ENCODE measurements around the gene RFC1.

RFC1 gene

DNA sequence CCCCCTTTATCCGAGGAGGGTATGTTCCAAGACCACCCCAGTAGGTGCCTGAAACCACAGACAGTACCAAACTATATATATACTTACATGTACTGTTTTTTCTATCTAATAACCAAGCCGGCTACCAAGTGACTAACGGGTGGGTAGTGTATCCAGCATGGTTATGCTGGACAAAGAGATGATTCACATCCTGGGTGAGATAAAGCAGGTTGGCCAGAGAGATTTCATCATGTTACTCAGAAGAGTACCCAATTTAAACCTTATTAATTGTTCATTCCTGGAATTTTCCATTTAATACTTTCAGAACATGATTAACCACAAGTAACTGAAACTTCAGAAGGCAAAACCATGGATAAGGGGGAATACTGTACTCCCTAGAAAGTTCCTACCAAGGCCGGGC, 46.5 kb downstream of the RFC1 start:
- Histone ChIP-seq H3K27me3 (ENCODE audit: insufficient read depth, poor library complexity, severe bottlenecking) (no peaks in the 10 kb centered on the region), H3K4me3 (replicated peaks; ENCODE audit: insufficient read depth, low read length) (no peak overlapping the region), H3K27ac (replicated peaks) (no peak overlapping the region)
- DNase-seq (ENCODE audit: low read depth in 1 of 2, low spot score in 1 of 2): no peak
- TF ChIP-seq, protein P1, sequence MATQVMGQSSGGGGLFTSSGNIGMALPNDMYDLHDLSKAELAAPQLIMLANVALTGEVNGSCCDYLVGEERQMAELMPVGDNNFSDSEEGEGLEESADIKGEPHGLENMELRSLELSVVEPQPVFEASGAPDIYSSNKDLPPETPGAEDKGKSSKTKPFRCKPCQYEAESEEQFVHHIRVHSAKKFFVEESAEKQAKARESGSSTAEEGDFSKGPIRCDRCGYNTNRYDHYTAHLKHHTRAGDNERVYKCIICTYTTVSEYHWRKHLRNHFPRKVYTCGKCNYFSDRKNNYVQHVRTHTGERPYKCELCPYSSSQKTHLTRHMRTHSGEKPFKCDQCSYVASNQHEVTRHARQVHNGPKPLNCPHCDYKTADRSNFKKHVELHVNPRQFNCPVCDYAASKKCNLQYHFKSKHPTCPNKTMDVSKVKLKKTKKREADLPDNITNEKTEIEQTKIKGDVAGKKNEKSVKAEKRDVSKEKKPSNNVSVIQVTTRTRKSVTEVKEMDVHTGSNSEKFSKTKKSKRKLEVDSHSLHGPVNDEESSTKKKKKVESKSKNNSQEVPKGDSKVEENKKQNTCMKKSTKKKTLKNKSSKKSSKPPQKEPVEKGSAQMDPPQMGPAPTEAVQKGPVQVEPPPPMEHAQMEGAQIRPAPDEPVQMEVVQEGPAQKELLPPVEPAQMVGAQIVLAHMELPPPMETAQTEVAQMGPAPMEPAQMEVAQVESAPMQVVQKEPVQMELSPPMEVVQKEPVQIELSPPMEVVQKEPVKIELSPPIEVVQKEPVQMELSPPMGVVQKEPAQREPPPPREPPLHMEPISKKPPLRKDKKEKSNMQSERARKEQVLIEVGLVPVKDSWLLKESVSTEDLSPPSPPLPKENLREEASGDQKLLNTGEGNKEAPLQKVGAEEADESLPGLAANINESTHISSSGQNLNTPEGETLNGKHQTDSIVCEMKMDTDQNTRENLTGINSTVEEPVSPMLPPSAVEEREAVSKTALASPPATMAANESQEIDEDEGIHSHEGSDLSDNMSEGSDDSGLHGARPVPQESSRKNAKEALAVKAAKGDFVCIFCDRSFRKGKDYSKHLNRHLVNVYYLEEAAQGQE (IDR thresholded peaks at IDR 0.05; ENCODE audit: insufficient replicate concordance, low read depth): no peak
- TF ChIP-seq, protein P2, sequence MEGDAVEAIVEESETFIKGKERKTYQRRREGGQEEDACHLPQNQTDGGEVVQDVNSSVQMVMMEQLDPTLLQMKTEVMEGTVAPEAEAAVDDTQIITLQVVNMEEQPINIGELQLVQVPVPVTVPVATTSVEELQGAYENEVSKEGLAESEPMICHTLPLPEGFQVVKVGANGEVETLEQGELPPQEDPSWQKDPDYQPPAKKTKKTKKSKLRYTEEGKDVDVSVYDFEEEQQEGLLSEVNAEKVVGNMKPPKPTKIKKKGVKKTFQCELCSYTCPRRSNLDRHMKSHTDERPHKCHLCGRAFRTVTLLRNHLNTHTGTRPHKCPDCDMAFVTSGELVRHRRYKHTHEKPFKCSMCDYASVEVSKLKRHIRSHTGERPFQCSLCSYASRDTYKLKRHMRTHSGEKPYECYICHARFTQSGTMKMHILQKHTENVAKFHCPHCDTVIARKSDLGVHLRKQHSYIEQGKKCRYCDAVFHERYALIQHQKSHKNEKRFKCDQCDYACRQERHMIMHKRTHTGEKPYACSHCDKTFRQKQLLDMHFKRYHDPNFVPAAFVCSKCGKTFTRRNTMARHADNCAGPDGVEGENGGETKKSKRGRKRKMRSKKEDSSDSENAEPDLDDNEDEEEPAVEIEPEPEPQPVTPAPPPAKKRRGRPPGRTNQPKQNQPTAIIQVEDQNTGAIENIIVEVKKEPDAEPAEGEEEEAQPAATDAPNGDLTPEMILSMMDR (IDR thresholded peaks at IDR 0.05; ENCODE audit: insufficient read depth, low read length): no peak
- TF ChIP-seq GABPA (IDR thresholded peaks at IDR 0.05; ENCODE audit: low read depth) (no peak), SPI1 (IDR thresholded peaks at IDR 0.05; ENCODE audit: borderline replicate concordance, low read depth) (no peak)

DNA sequence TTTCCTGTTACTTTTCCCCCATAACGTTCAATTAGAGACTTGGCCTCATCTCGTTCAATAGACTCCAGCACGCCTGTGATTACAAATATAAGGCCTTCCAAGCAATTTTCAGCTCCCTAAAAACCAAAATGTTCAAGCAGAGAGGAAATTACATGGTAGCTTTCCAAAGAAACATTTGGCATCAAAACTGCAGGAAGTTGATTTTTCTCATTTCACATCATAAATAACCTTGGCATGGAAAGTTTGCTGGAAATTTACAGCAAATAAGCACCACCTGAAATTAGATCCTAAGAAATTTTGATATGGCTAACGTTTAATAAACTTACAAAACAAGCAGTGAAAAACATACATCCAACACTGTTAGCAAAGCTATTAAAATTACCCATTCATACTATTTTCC, 53.3 kb downstream of the RFC1 start:
- TF ChIP-seq, protein P2 (IDR thresholded peaks at IDR 0.05; ENCODE audit: insufficient read depth, low read length): no peak
- TF ChIP-seq SPI1 (IDR thresholded peaks at IDR 0.05; ENCODE audit: borderline replicate concordance, low read depth): no peak
- TF ChIP-seq POLR2AphosphoS5 (IDR thresholded peaks at IDR 0.05; ENCODE audit: low read depth): no peak
- TF ChIP-seq GABPA (IDR thresholded peaks at IDR 0.05; ENCODE audit: low read depth): no peak
- TF ChIP-seq, protein P1 (IDR thresholded peaks at IDR 0.05; ENCODE audit: insufficient replicate concordance, low read depth): no peak
- no peak overlapping the region for H3K27ac ChIP-seq (replicated peaks)

DNA sequence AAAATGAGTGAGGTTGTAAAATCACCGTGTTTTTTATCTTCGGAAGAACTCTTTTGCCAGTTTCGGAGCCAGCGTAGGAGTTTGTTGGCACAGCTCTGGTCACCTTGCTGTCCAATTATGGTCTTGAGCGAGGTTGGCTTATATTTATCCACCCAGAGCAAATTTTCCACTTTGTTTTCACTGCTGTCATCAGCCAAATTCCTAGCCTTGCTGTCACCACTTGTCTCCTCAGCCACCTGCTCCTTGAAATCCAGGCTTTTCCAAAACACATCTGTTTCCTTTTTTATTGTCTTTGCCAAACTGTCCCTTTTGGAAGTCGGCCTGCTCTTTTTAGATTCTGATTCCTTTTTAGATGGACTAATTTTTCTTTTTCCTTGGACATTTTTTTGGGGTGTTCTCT, 57.6 kb downstream of the RFC1 start:
- no peak for DNase-seq (ENCODE audit: low read depth in 1 of 2, low spot score in 1 of 2)
- TF ChIP-seq SPI1 (IDR thresholded peaks at IDR 0.05; ENCODE audit: borderline replicate concordance, low read depth) (no peak), GABPA (IDR thresholded peaks at IDR 0.05; ENCODE audit: low read depth) (no peak), POLR2AphosphoS5 (IDR thresholded peaks at IDR 0.05; ENCODE audit: low read depth) (no peak)
- TF ChIP-seq, protein P1 (IDR thresholded peaks at IDR 0.05; ENCODE audit: insufficient replicate concordance, low read depth): no peak
- TF ChIP-seq, protein P2 (IDR thresholded peaks at IDR 0.05; ENCODE audit: insufficient read depth, low read length): no peak
- Histone ChIP-seq H3K27me3 (ENCODE audit: insufficient read depth, poor library complexity, severe bottlenecking) (no peaks in the 10 kb centered on the region), H3K4me3 (replicated peaks; ENCODE audit: insufficient read depth, low read length) (no peak overlapping the region), H3K27ac (replicated peaks) (no peak overlapping the region)

More for the DNA sequence above, 53.3 kb downstream of the RFC1 start:
- no peaks in the 10 kb centered on the region for H3K27me3 ChIP-seq (ENCODE audit: insufficient read depth, poor library complexity, severe bottlenecking)
- DNase-seq (ENCODE audit: low read depth in 1 of 2, low spot score in 1 of 2): no peak
- no peak overlapping the region for H3K4me3 ChIP-seq (replicated peaks; ENCODE audit: insufficient read depth, low read length)

Data from HL-60 (cell line).